Activated CD8-positive, alpha-beta memory T cell treated with anti-CD3 and anti-CD28 coated beads, Interleukin-2, amount 50 U/mL, for 1 hour (primary cell): ENCODE data around the gene VWA5B1.

ENCODE experiments used
- DNase-seq: peaks from one replicate; pipeline ENCODE4 v3.0.0-alpha.2; 2020; ENCODE audit errors: extremely low read depth

Gene VWA5B1

GRCh38 chr1:20386323-20387081 lies 95.8 kb downstream of the VWA5B1 start:
- no peak for DNase-seq

GRCh38 chr1:20389571-20389970 lies 98.9 kb downstream of the VWA5B1 start:
- no peak for DNase-seq

GRCh38 chr1:20390589-20391331 lies 100.1 kb downstream of the VWA5B1 start:
- no peak for DNase-seq

GRCh38 chr1:20395255-20395654 lies 104.6 kb downstream of the VWA5B1 start:
- no peak for DNase-seq

- DNase-seq: no peak
Observed at GRCh38 chr1:20398744-20399143, 108.1 kb downstream of the VWA5B1 start.

- DNase-seq: no peak
Observed at GRCh38 chr1:20399196-20399595, 108.5 kb downstream of the VWA5B1 start.

- no peak for DNase-seq
Observed at GRCh38 chr1:20399606-20400180, 109.0 kb downstream of the VWA5B1 start.

- no peak for DNase-seq
Observed at GRCh38 chr1:20400341-20401177, 109.9 kb downstream of the VWA5B1 start.

- no peak for DNase-seq
Observed at GRCh38 chr1:20401405-20402010, 110.8 kb downstream of the VWA5B1 start.

GRCh38 chr1:20402585-20403422 lies 112.1 kb downstream of the VWA5B1 start:
- DNase-seq: no peak

- DNase-seq: no peak
Observed at GRCh38 chr1:20403423-20404145, 112.9 kb downstream of the VWA5B1 start.

GRCh38 chr1:20404466-20404865 lies 113.8 kb downstream of the VWA5B1 start:
- DNase-seq: no peak
